ENCODE data around the gene MOB2. TPM values are rescaled to one million over a fixed set of nuclear protein-coding genes. Genes with fewer than 3 reads are reported as not detected.
"Not testable (repeated sequence)": the region's sequence is repeated elsewhere in the genome, so short reads cannot be mapped to it uniquely, and the experiment has no call there.

The MOB2 gene
- polyA plus RNA-seq, 3 donors, result 22.1 to 44.1 (median 22.5) TPM

- peaks cover 16% of the 10 kb centered on the region for H3K4me1 Mint-ChIP-seq
- Histone ChIP-seq H4K20me1 (ENCODE audit: insufficient read depth, low read length) (peaks cover 95% of the 10 kb centered on the region), H3K79me2 (ENCODE audit: insufficient read depth, low read length) (peaks cover 69% of the 10 kb centered on the region), H3K9me3 (replicated peaks in 1 of 2; ENCODE audit: control insufficient read depth in 1 of 2, insufficient read depth in 1 of 2, low read length in 2 of 2) (no peaks in the 10 kb centered on the region), H2AFZ (ENCODE audit: insufficient read depth, low read depth, low read length, poor library complexity, severe bottlenecking) (no peak overlapping the region), H3K4me2 (replicated peaks; ENCODE audit: extremely low read depth, low read length, poor library complexity, severe bottlenecking) (no peak overlapping the region), H3K4me1 (ENCODE audit: control insufficient read depth in 1 of 2, insufficient read depth in 2 of 2, low read length in 2 of 2) (no peaks in the 10 kb centered on the region), H3K27ac (ENCODE audit: low read depth in 1 of 2, low read length in 2 of 2) (no peak overlapping the region), H3K9ac (ENCODE audit: insufficient read depth, low read length, poor library complexity, severe bottlenecking) (no peak overlapping the region), H3K36me3 (replicated peaks in 1 of 2; ENCODE audit: control insufficient read depth in 1 of 2, insufficient read depth in 2 of 2, low read length in 2 of 2) (no peaks in the 10 kb centered on the region), H3K4me3 (replicated peaks in 1 of 3; ENCODE audit: low read depth in 2 of 3, low read length in 3 of 3) (no peak overlapping the region), H3K27me3 (ENCODE audit: control insufficient read depth in 2 of 2, insufficient read depth in 2 of 2, low read length in 2 of 2) (no peaks in the 10 kb centered on the region)
- H3K36me3 Mint-ChIP-seq, result peaks cover 13 to 20% of the 10 kb centered on the region in 2 donors
- no peak for TF ChIP-seq CTCF (IDR thresholded peaks at IDR 0.05)
- no peak for DNase-seq
- intact Hi-C loops (cut with micrococcal nuclease), result loop anchor here in 1 of 2 donors (5.0 kb wide), 1 partner anchor 300 kb away; no protein-coding TSS in a partner anchor
- H3K4me3 Mint-ChIP-seq, result no peak overlapping the region
- no peaks in the 10 kb centered on the region for H3K9me3 Mint-ChIP-seq
- H3K27me3 Mint-ChIP-seq (ENCODE audit: low read depth in 3 of 3), result peaks cover 0 to 1% (median 0%) of the 10 kb centered on the region in 3 donors
- peak overlapping the region in 1 of 7 donors; percentile 71 for H3K27ac Mint-ChIP-seq
- WGBS (ENCODE audit: insufficient coverage), result 81% methylated on average over 10 of the region's 12 CpGs
Measured at GRCh38 chr11:1511937-1512496, 25.4 kb upstream of the MOB2 start.

GRCh38 chr11:1510928-1511327, 24.3 kb upstream of the MOB2 start:
- 74% methylated on average over 9 of the region's 11 CpGs for WGBS (ENCODE audit: insufficient coverage)
- Histone ChIP-seq H3K9me3 (replicated peaks in 1 of 2; ENCODE audit: control insufficient read depth in 1 of 2, insufficient read depth in 1 of 2, low read length in 2 of 2) (no peaks in the 10 kb centered on the region), H3K9ac (ENCODE audit: insufficient read depth, low read length, poor library complexity, severe bottlenecking) (no peak overlapping the region), H4K20me1 (ENCODE audit: insufficient read depth, low read length) (peaks cover 95% of the 10 kb centered on the region), H3K27ac (ENCODE audit: low read depth in 1 of 2, low read length in 2 of 2) (no peak overlapping the region), H2AFZ (ENCODE audit: insufficient read depth, low read depth, low read length, poor library complexity, severe bottlenecking) (no peak overlapping the region), H3K4me1 (ENCODE audit: control insufficient read depth in 1 of 2, insufficient read depth in 2 of 2, low read length in 2 of 2) (no peaks in the 10 kb centered on the region), H3K4me2 (replicated peaks; ENCODE audit: extremely low read depth, low read length, poor library complexity, severe bottlenecking) (no peak overlapping the region), H3K4me3 (replicated peaks in 1 of 3; ENCODE audit: low read depth in 2 of 3, low read length in 3 of 3) (no peak overlapping the region), H3K79me2 (ENCODE audit: insufficient read depth, low read length) (peaks cover 76% of the 10 kb centered on the region), H3K36me3 (replicated peaks in 1 of 2; ENCODE audit: control insufficient read depth in 1 of 2, insufficient read depth in 2 of 2, low read length in 2 of 2) (no peaks in the 10 kb centered on the region), H3K27me3 (ENCODE audit: control insufficient read depth in 2 of 2, insufficient read depth in 2 of 2, low read length in 2 of 2) (no peaks in the 10 kb centered on the region)
- Mint-ChIP-seq H3K27me3 (ENCODE audit: low read depth in 3 of 3) (peaks cover 0 to 4% (median 0%) of the 10 kb centered on the region in 3 donors), H3K9me3 (no peaks in the 10 kb centered on the region), H3K4me3 (no peak overlapping the region), H3K27ac (peak overlapping the region in 1 of 7 donors; percentile 50), H3K4me1 (peaks cover 20% of the 10 kb centered on the region), H3K36me3 (peaks cover 13 to 20% of the 10 kb centered on the region in 2 donors)
- DNase-seq, result no peak
- no peak for TF ChIP-seq CTCF (IDR thresholded peaks at IDR 0.05)
- intact Hi-C loops (cut with micrococcal nuclease), result loop anchor here in 1 of 2 donors (5.0 kb wide), 1 partner anchor 299 kb away; no protein-coding TSS in a partner anchor

GRCh38 chr11:1510351-1510750, 23.8 kb upstream of the MOB2 start:
- H3K4me2 ChIP-seq (replicated peaks; ENCODE audit: extremely low read depth, low read length, poor library complexity, severe bottlenecking); H3K4me3 Mint-ChIP-seq; H3K27ac ChIP-seq (ENCODE audit: low read depth in 1 of 2, low read length in 2 of 2); H2AFZ ChIP-seq (ENCODE audit: insufficient read depth, low read depth, low read length, poor library complexity, severe bottlenecking); H3K27me3 Mint-ChIP-seq (ENCODE audit: low read depth in 3 of 3); H3K36me3 ChIP-seq (replicated peaks in 1 of 2; ENCODE audit: control insufficient read depth in 1 of 2, insufficient read depth in 2 of 2, low read length in 2 of 2); H3K9me3 ChIP-seq (replicated peaks in 1 of 2; ENCODE audit: control insufficient read depth in 1 of 2, insufficient read depth in 1 of 2, low read length in 2 of 2); DNase-seq; H3K4me1 ChIP-seq (ENCODE audit: control insufficient read depth in 1 of 2, insufficient read depth in 2 of 2, low read length in 2 of 2); H3K9ac ChIP-seq (ENCODE audit: insufficient read depth, low read length, poor library complexity, severe bottlenecking); H3K4me3 ChIP-seq (replicated peaks in 1 of 3; ENCODE audit: low read depth in 2 of 3, low read length in 3 of 3); H3K27ac Mint-ChIP-seq; H3K9me3 Mint-ChIP-seq; H3K27me3 ChIP-seq (ENCODE audit: control insufficient read depth in 2 of 2, insufficient read depth in 2 of 2, low read length in 2 of 2): not testable (repeated sequence)
- WGBS (ENCODE audit: insufficient coverage), result no CpG with 5 or more reads among the region's 18 CpGs
- Mint-ChIP-seq H3K36me3 (peaks cover 13 to 20% of the 10 kb centered on the region in 2 donors), H3K4me1 (peaks cover 16% of the 10 kb centered on the region)
- Histone ChIP-seq H4K20me1 (ENCODE audit: insufficient read depth, low read length) (peaks cover 95% of the 10 kb centered on the region), H3K79me2 (ENCODE audit: insufficient read depth, low read length) (peaks cover 73% of the 10 kb centered on the region)
- intact Hi-C loops (cut with micrococcal nuclease), result loop anchor here in 1 of 2 donors (5.0 kb wide), 1 partner anchor 298 kb away; no protein-coding TSS in a partner anchor

All from CD14-positive monocyte (primary cell).